Measurements from ENCODE around the gene SPATA16.

The SPATA16 gene

GRCh38 chr3:172987273-172987672 is 153.8 kb downstream of the SPATA16 start:
- H3K27ac ChIP-seq: no peak overlapping the region
- TF ChIP-seq CTCF (conservative IDR thresholded peaks at IDR 0.05): peak; percentile 64

GRCh38 chr3:172984914-172985313 is 156.1 kb downstream of the SPATA16 start:
- no peak overlapping the region for H3K27ac ChIP-seq
- no peak for TF ChIP-seq CTCF (conservative IDR thresholded peaks at IDR 0.05)

GRCh38 chr3:172982736-172983364 is 158.2 kb downstream of the SPATA16 start:
- H3K27ac ChIP-seq: no peak overlapping the region
- TF ChIP-seq CTCF (conservative IDR thresholded peaks at IDR 0.05): peak; percentile 52

- TF ChIP-seq CTCF (conservative IDR thresholded peaks at IDR 0.05): no peak
- no peak overlapping the region for H3K27ac ChIP-seq
Measured at GRCh38 chr3:172981407-172981983, 159.5 kb downstream of the SPATA16 start.

- no peak for TF ChIP-seq CTCF (conservative IDR thresholded peaks at IDR 0.05)
- H3K27ac ChIP-seq: no peak overlapping the region
Measured at GRCh38 chr3:172980849-172981248, 160.2 kb downstream of the SPATA16 start.

- no peak for TF ChIP-seq CTCF (conservative IDR thresholded peaks at IDR 0.05)
Measured at GRCh38 chr3:172977696-172978095, 163.3 kb downstream of the SPATA16 start.

GRCh38 chr3:172974969-172975368 is 166.1 kb downstream of the SPATA16 start:
- no peak for TF ChIP-seq CTCF (conservative IDR thresholded peaks at IDR 0.05)
- H3K27ac ChIP-seq: no peak overlapping the region

More at GRCh38 chr3:172977696-172978095, 163.3 kb downstream of the SPATA16 start:
- no peak overlapping the region for H3K27ac ChIP-seq

All from VCaP (cell line).